Vein endothelial cell (primary cell): Measurements from ENCODE around the gene MAP1LC3B2. TPM values are rescaled to one million over a fixed set of nuclear protein-coding genes. Genes with fewer than 3 reads are reported as not detected.

ENCODE experiments used
- total RNA-seq: library from RNA; depleted of rRNA; stranded (reverse); fragments of >200 nt; gene quantifications from 2 replicates; pipeline ENCODE4 v1.2.3, GENCODE V29; 2012

The MAP1LC3B2 gene
- 0.33 and 0.86 TPM in 2 replicates for total RNA-seq

DNA sequence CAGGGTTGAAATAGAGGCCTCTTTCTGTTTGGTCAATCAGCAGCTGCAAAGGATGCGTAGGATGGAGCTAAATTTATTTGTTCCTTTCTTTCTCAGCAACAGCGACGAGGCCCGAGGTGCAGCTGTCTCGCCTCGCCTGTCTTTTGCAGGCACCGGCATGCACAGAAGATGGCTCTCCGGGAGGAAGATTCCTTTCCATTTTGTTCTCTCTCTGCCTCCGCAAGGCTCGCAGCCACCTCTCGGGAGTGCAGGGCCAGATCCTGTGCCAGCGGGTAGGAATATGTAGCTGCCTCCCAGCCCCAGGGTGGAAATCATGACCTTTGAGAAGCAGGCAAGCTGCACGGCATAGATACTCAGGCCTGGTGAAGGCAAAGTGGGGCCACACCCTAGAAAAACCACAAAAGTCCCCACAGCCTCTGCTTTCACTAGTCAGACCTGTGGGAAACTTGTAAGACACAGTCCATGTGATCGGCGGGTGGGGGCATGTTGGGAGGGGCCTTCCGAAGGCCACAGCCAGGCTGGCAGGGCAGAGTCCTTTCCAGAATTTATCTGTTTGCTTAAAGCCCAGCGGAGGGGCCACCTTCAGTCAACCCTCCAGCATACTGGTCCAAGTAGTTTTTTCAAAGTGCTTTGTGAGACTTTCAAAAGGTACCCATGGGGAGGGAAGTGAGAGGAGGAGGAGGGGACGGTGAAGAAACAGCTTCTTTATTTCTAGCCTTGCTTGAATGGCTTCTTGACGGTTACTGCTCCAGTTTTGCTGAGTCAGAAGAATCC lies at the start of gene MAP1LC3B2:
MAP1LC3B2 (plus strand) TSS at position 220 of the 774 bp plus-strand sequence. CDS start 16,562 bp downstream, outside the sequence.

Other genes starting within 250 kb of the MAP1LC3B2 start
- gene SPRING1, start 178.7 kb downstream of the MAP1LC3B2 start, total RNA-seq, result 38.9 and 51.2 TPM in 2 replicates
- 1.3 and 2.7 TPM in 2 replicates for gene RNFT2, start 178.9 kb downstream of the MAP1LC3B2 start, total RNA-seq